HFFc6 (cell line): Measurements from ENCODE around the gene ACSL5. TPM values are rescaled to one million over a fixed set of nuclear protein-coding genes. Genes with fewer than 3 reads are reported as not detected.

Source experiments
- DNase-seq: peaks from one replicate; pipeline ENCODE4 v3.0.0-alpha.2; 2018
- H3K27ac Mint-ChIP-seq: 2 replicates; pipeline ENCODE4 v1.8.0; 2020; ENCODE audit warnings: mild to moderate bottlenecking, mixed read lengths
- H3K27me3 Mint-ChIP-seq: 2 replicates; pipeline ENCODE4 v1.8.0; 2021; ENCODE audit warnings: mild to moderate bottlenecking, moderate library complexity, mixed read lengths; ENCODE audit not compliant: insufficient read depth
- H3K36me3 Mint-ChIP-seq: 2 replicates; pipeline ENCODE4 v1.8.0; 2021; ENCODE audit warnings: low read depth, mixed read lengths
- H3K4me1 Mint-ChIP-seq: 2 replicates; pipeline ENCODE4 v1.8.0; 2020; ENCODE audit warnings: low read depth, mixed read lengths
- H3K4me3 Mint-ChIP-seq: 2 replicates; pipeline ENCODE4 v1.8.0; 2020; ENCODE audit warnings: mild to moderate bottlenecking, moderate library complexity, mixed read lengths
- H3K9me3 Mint-ChIP-seq: 2 replicates; pipeline ENCODE4 v1.8.0; 2020; ENCODE audit warnings: mild to moderate bottlenecking, mixed read lengths
- total RNA-seq, 6 experiments: library from RNA; stranded (reverse); fragmentation: NEBNext Ultra II Directional; extraction: Animal tissue kit (Norgen Biotek cat#: 25700); gene quantifications; 2 replicates in 1 of 6; 3 replicates in 5 of 6; pipeline ENCODE4 v1.2.3, GENCODE V29; 2021
- TF ChIP-seq, protein P1 (sequence below): fragments of 200-600 bp; sonication (generic); IDR thresholded peaks from 2 replicates; pipeline ENCODE4 v1.5.0; 2021; ENCODE audit warnings: antibody characterized with exemption, mild to moderate bottlenecking

Gene ACSL5
- total RNA-seq, 6 experiments from 2014 or later: 0.59 to 5.5 (median 4.9) TPM

DNA sequence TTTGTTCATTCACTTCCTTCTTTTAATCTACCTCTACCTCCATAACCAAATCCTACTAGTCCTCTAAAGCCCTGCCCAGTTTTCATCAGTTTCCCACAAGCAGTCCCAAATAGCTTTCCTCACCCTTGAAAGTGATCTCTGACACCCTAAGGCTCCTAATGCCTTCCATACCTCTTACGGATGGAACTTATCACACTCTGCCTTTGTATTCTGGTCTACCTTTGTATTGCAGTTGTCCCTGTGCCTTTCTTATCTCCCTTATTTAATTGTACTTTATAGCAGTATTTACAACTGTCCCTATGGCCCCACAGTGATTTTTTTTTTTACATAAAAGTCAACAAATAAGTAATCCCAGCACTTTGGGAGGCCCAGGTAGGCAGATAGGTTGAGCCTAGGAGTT is 33.8 kb downstream of the ACSL5 start:
- Mint-ChIP-seq H3K27ac (no peak overlapping the region), H3K4me3 (no peak overlapping the region), H3K36me3 (peaks cover 7% of the 10 kb centered on the region; the same call in 1 of the 2 replicates), H3K27me3 (peaks cover 8% of the 10 kb centered on the region), H3K9me3 (no peaks in the 10 kb centered on the region), H3K4me1 (peaks cover 18% of the 10 kb centered on the region)
- TF ChIP-seq, protein P1, sequence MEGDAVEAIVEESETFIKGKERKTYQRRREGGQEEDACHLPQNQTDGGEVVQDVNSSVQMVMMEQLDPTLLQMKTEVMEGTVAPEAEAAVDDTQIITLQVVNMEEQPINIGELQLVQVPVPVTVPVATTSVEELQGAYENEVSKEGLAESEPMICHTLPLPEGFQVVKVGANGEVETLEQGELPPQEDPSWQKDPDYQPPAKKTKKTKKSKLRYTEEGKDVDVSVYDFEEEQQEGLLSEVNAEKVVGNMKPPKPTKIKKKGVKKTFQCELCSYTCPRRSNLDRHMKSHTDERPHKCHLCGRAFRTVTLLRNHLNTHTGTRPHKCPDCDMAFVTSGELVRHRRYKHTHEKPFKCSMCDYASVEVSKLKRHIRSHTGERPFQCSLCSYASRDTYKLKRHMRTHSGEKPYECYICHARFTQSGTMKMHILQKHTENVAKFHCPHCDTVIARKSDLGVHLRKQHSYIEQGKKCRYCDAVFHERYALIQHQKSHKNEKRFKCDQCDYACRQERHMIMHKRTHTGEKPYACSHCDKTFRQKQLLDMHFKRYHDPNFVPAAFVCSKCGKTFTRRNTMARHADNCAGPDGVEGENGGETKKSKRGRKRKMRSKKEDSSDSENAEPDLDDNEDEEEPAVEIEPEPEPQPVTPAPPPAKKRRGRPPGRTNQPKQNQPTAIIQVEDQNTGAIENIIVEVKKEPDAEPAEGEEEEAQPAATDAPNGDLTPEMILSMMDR: no peak
- no peak for DNase-seq

DNA sequence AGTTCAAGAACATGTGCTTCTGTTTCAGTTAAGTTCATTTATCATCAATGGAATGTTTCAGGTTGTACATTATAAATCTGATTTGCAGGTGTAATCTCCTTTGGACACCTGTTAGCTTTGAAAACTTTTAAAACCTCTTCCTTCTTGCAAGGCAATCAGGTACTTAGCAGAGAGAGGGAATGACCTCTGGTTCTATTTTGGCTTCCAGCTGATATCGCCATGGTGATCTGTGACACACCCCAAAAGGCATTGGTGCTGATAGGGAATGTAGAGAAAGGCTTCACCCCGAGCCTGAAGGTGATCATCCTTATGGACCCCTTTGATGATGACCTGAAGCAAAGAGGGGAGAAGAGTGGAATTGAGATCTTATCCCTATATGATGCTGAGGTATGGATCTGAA is 35.4 kb downstream of the ACSL5 start:
- H3K36me3 Mint-ChIP-seq: peaks cover 7% of the 10 kb centered on the region; the same call in 1 of the 2 replicates
- H3K4me1 Mint-ChIP-seq: peaks cover 10% of the 10 kb centered on the region
- no peak overlapping the region for H3K27ac Mint-ChIP-seq
- no peak for DNase-seq
- no peaks in the 10 kb centered on the region for H3K9me3 Mint-ChIP-seq
- H3K27me3 Mint-ChIP-seq: peaks cover 9% of the 10 kb centered on the region
- TF ChIP-seq, protein P1: no peak
- no peak overlapping the region for H3K4me3 Mint-ChIP-seq

DNA sequence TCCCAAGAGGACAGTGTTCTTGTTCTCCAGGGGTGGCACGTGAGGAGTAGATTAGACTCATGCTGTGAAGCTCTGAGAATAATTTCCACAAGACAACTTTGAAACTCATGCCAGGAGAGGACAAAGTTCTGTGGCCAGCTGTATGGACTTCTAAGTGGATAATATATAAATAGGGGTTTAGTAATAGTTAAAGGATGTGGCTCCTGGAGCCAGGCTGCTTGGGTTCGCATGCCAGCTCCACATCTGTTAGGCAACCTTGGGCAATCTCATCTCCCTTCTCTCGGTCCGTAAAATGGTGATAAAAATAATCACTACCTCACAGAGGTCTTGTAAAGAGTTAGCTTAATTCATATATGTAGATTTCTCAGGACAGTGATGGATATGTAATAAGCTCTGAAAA is 35.8 kb downstream of the ACSL5 start:
- Mint-ChIP-seq H3K9me3 (no peaks in the 10 kb centered on the region), H3K36me3 (peaks cover 7% of the 10 kb centered on the region; the same call in 1 of the 2 replicates), H3K27me3 (peaks cover 11% of the 10 kb centered on the region), H3K4me1 (peaks cover 5% of the 10 kb centered on the region), H3K27ac (no peak overlapping the region), H3K4me3 (no peak overlapping the region)
- no peak for DNase-seq
- TF ChIP-seq, protein P1: no peak

DNA sequence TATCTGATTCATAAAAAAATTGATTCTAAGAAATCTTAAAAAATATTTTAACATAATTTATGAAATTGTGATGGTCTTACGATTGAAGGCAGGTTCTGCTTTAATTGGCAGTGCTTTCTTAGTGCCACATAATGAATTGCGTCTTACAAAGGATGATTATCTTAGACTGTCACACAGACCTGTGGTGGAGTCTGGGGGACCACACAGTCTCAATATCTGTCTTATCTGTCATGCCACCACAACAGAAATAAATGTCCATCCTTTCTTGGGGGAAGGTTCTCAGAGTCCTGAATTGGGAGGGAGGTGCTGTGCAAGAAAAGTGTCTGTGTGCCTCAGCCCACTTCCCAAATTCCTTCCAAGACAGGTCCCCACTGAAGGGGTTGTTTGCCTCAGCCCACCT is 38.8 kb downstream of the ACSL5 start:
- Mint-ChIP-seq H3K27ac (no peak overlapping the region), H3K9me3 (no peaks in the 10 kb centered on the region), H3K27me3 (peaks cover 15% of the 10 kb centered on the region), H3K4me3 (no peak overlapping the region), H3K4me1 (peaks cover 9% of the 10 kb centered on the region), H3K36me3 (peaks cover 8% of the 10 kb centered on the region; the same call in 1 of the 2 replicates)
- TF ChIP-seq, protein P1: no peak
- no peak for DNase-seq

DNA sequence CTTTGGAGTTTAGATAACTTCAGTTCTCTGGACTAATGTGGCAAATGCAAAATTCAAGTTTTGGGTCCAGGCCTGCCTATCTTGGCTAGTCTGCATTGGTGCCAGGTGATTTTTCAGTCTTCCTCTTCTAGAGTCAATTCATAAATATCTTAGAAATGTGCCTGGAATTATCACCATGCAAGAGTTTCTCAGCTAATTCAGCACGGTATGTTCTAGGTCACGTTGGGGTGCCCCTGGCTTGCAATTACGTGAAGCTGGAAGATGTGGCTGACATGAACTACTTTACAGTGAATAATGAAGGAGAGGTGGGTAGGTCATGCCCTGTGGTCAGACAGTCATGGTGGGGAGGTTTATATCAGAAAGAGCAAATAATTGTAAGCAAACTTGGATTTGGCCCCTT is 47.8 kb downstream of the ACSL5 start:
- Mint-ChIP-seq H3K27me3 (no peaks in the 10 kb centered on the region), H3K9me3 (no peaks in the 10 kb centered on the region), H3K4me1 (no peaks in the 10 kb centered on the region), H3K36me3 (no peaks in the 10 kb centered on the region), H3K27ac (no peak overlapping the region), H3K4me3 (no peak overlapping the region)
- TF ChIP-seq, protein P1: no peak
- DNase-seq: peak; percentile 5

DNA sequence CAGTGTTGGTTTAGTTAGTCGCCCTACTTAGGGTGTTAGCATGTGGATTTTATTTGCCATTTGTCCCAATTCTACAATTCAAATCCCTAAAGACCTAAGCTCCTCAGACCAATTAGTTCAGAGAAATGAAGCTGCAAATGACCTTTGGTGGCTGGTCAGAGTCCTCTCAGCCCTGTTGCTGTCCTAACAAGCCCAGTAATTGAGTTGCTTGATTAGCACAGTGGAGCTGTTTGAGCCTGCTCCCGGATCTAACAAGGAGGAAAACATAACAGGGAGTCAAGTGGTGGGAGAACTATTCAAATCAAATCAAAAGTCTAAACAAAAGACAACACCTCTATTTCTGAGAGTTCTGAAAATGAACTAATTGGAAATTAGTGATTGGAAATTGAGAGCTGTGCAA is 50.7 kb downstream of the ACSL5 start:
- Mint-ChIP-seq H3K27ac (no peak overlapping the region), H3K36me3 (no peaks in the 10 kb centered on the region)

More for the DNA sequence above, 50.7 kb downstream of the ACSL5 start:
- H3K4me3 Mint-ChIP-seq: no peak overlapping the region
- H3K27me3 Mint-ChIP-seq: no peaks in the 10 kb centered on the region
- no peaks in the 10 kb centered on the region for H3K4me1 Mint-ChIP-seq
- TF ChIP-seq, protein P1: no peak
- no peaks in the 10 kb centered on the region for H3K9me3 Mint-ChIP-seq
- DNase-seq: no peak
